ENCODE results near the gene SLIT3.

- TF ChIP-seq POLR2A (IDR thresholded peaks at IDR 0.05; ENCODE audit: low read length) (no peak), GATA1 (IDR thresholded peaks at IDR 0.05; ENCODE audit: low read depth, low read length) (no peak)
Observed at GRCh38 chr5:169027501-169028061, 273.4 kb downstream of the SLIT3 start.

Measured in erythroblast (primary cell).